Ovary (tissue), 3 donors: Measurements from ENCODE around the gene PRDM7.

Source experiments
- EP300 ChIP-seq: sonication (generic); formaldehyde crosslinking; IDR thresholded peaks from one replicate; pipeline ENCODE4 v1.6.1; 2017; ENCODE audit warnings: antibody characterized with exemption
- POLR2A ChIP-seq: fragments of 450-650 bp; IDR thresholded peaks from one replicate; pipeline ENCODE4 v1.6.1; 2017; ENCODE audit warnings: antibody characterized with exemption, mild to moderate bottlenecking, moderate library complexity
- TF ChIP-seq, protein P1 (sequence below), 3 donors: fragments of 450-650 bp in 2 of 3; fragments of 200-600 bp in 1 of 3; IDR thresholded peaks; one replicate each; pipeline versions ENCODE4 v1.5.1 to v1.8.0; 2016 to 2022; ENCODE audit warnings: antibody characterized with exemption in 3 of 3, mild to moderate bottlenecking in 1 of 3
- donor health status: DM: no; HTN: no; CAD: no.

DNA sequence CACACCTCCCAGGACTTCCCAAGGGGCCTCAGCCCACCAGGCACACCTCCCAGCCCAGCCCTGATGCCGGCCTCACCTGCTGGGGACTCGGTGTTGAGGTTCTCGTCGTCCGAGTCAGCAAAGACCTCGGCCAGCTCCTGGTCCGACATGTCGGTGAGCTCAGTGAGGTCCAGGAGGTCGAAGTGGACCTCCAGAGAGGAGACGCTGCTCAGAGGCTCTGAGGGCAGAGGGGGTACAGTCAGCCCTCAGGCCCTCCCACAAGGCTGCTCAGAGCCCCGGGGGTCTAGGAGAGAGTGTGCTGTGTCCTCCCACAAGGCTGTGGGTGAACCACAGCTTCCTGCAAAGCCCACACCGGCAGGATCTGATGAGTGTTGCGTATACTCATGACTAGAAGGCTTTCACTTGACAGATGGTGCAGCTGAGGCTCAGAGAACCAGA, 68.4 kb downstream of the PRDM7 start:
- TF ChIP-seq, protein P1, sequence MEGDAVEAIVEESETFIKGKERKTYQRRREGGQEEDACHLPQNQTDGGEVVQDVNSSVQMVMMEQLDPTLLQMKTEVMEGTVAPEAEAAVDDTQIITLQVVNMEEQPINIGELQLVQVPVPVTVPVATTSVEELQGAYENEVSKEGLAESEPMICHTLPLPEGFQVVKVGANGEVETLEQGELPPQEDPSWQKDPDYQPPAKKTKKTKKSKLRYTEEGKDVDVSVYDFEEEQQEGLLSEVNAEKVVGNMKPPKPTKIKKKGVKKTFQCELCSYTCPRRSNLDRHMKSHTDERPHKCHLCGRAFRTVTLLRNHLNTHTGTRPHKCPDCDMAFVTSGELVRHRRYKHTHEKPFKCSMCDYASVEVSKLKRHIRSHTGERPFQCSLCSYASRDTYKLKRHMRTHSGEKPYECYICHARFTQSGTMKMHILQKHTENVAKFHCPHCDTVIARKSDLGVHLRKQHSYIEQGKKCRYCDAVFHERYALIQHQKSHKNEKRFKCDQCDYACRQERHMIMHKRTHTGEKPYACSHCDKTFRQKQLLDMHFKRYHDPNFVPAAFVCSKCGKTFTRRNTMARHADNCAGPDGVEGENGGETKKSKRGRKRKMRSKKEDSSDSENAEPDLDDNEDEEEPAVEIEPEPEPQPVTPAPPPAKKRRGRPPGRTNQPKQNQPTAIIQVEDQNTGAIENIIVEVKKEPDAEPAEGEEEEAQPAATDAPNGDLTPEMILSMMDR (IDR thresholded peaks at IDR 0.05) = no peak
- TF ChIP-seq POLR2A = no peak
- no peak for TF ChIP-seq EP300
